K562 (cell line): Measurements from ENCODE around the gene MMP28. TPM values are rescaled to one million over a fixed set of nuclear protein-coding genes. Genes with fewer than 3 reads are reported as not detected.

ENCODE experiments used
- ATAC-seq: fragments of 200-7000 bp; cut with Tn5 transposase; 3 replicates; pipeline ENCODE4 v1.9.1; 2020; ENCODE audit warnings: moderate library complexity
- BruUV-seq: library from RNA; stranded (reverse); fragments of 400-500 nt; replicated peaks from 2 replicates; lab custom pipeline; 2021; lab: Mats Ljungman, UMichigan
- CTCF ChIA-PET: fragments of 300-600 bp; formaldehyde crosslinking; extraction: SDS; loops from one replicate; lab custom pipeline; 2021; ENCODE audit warnings: low intra/inter-chr PET ratio; lab: Yijun Ruan, JAX
- POLR2A ChIA-PET: fragments of 300-600, 350-650 bp; sonication (Branson Sonifier 250); formaldehyde crosslinking; extraction: SDS; loops from one replicate; lab custom pipeline; 2021; ENCODE audit warnings: antibody characterized with exemption, inconsistent platforms; lab: Yijun Ruan, JAX
- DNase-seq, 4 experiments: peaks; one replicate each; pipeline versions ENCODE4 v3.0.0 to v3.0.0-alpha.2; 2011 to 2018; ENCODE audit warnings: low spot score in 3 of 4, mixed read lengths in 3 of 4; ENCODE audit errors: extremely low read depth in 1 of 4
- FAIRE-seq: peaks from 2 replicates; lab custom pipeline; 2011; peaks lifted over from hg19 to GRCh38; lab: Jason Lieb, UNC
- H2AFZ ChIP-seq: 2 replicates; pipeline ENCODE4 v1.6.0; 2011; ENCODE audit warnings: low read depth, low read length, control low read depth, inconsistent platforms
- H3K27ac ChIP-seq: fragments of 200-600 bp; 3 replicates; pipeline ENCODE4 v1.8.0; 2011; ENCODE audit warnings: low read depth, mild to moderate bottlenecking, control low read depth, inconsistent platforms, low read length, moderate library complexity, mixed read lengths; ENCODE audit errors: extremely low read depth
- H3K27me3 ChIP-seq, 2 experiments: fragments of 300-600 bp in 1 of 2; 2 replicates in 1 of 2; 3 replicates in 1 of 2; pipeline versions ENCODE4 v1.6.0 to v1.8.0; 2011; ENCODE audit warnings: inconsistent platforms in 2 of 2, low read length in 2 of 2, mild to moderate bottlenecking in 1 of 2, mixed read lengths in 1 of 2, moderate library complexity in 1 of 2; ENCODE audit not compliant: control insufficient read depth in 2 of 2, insufficient read depth in 2 of 2
- H3K36me3 ChIP-seq: fragments of 300-600 bp; 3 replicates; pipeline ENCODE4 v1.8.0; 2011; ENCODE audit warnings: mild to moderate bottlenecking, low read length, inconsistent platforms; ENCODE audit not compliant: control insufficient read depth, insufficient read depth
- H3K4me1 ChIP-seq, 2 experiments: fragments of 200-600 bp in 1 of 2; replicated peaks in 1 of 2; 2 replicates in 1 of 2; 3 replicates in 1 of 2; pipeline versions ENCODE4 v1.5.1 to v1.8.0; 2011; ENCODE audit warnings: inconsistent platforms in 2 of 2, low read length in 2 of 2, mild to moderate bottlenecking in 1 of 2, mixed read lengths in 1 of 2, moderate library complexity in 1 of 2; ENCODE audit not compliant: control insufficient read depth in 2 of 2, insufficient read depth in 2 of 2
- H3K4me2 ChIP-seq: 2 replicates; pipeline ENCODE4 v1.6.1; 2011; ENCODE audit warnings: low read length, control low read depth, inconsistent platforms, mixed read lengths; ENCODE audit not compliant: insufficient read depth
- H3K4me3 ChIP-seq: fragments of 200-600 bp; sonication (generic), shearing (Covaris generic); 2 replicates; pipeline ENCODE4 v1.5.1; 2016; ENCODE audit warnings: control low read depth, inconsistent platforms
- H3K79me2 ChIP-seq: fragments of 200-600 bp; 3 replicates; pipeline ENCODE4 v1.8.0; 2011; ENCODE audit warnings: low read length, inconsistent platforms; ENCODE audit not compliant: control insufficient read depth, insufficient read depth
- H3K9ac ChIP-seq, 2 experiments: 2 replicates each; pipeline versions ENCODE4 v1.6.0 to v1.6.1; 2011; ENCODE audit warnings: low read depth in 2 of 2, low read length in 2 of 2, control low read depth in 1 of 2, inconsistent platforms in 1 of 2, mild to moderate bottlenecking in 1 of 2, mixed read lengths in 1 of 2; ENCODE audit not compliant: insufficient read depth in 1 of 2
- H3K9me1 ChIP-seq: one replicate; pipeline ENCODE4 v1.6.0; 2011; ENCODE audit warnings: inconsistent platforms, mild to moderate bottlenecking, low read length, moderate library complexity; ENCODE audit not compliant: control insufficient read depth, insufficient read depth
- H3K9me3 ChIP-seq: replicated peaks from 2 replicates; pipeline ENCODE4 v1.5.1; 2011; ENCODE audit warnings: low read depth, low read length, inconsistent platforms; ENCODE audit not compliant: control insufficient read depth, insufficient read depth
- H4K20me1 ChIP-seq: replicated peaks from 2 replicates; pipeline ENCODE4 v1.6.1; 2011; ENCODE audit warnings: low read length, inconsistent platforms, mixed read lengths; ENCODE audit not compliant: control insufficient read depth, insufficient read depth
- C11orf30 ChIP-seq: fragments of 450-650 bp; IDR thresholded peaks from 2 replicates; pipeline ENCODE4 v1.6.1; 2016; ENCODE audit warnings: low read depth, mild to moderate bottlenecking
- ESRRA ChIP-seq: fragments of 450-650 bp; IDR thresholded peaks from 2 replicates; pipeline ENCODE4 v1.6.1; 2014; ENCODE audit warnings: low read depth, mild to moderate bottlenecking, moderate library complexity, borderline replicate concordance
- KAT8 ChIP-seq: fragments of 450-650 bp; IDR thresholded peaks from 2 replicates; pipeline ENCODE4 v1.6.1; 2016; ENCODE audit warnings: low read depth, mild to moderate bottlenecking
- MAFF ChIP-seq: IDR thresholded peaks from 2 replicates; pipeline ENCODE4 v1.6.1; 2012; ENCODE audit warnings: low read length, improper control_type of control experiment
- MAFG ChIP-seq: fragments of 450-650 bp; conservative IDR thresholded peaks from 2 replicates; pipeline ENCODE4 v1.6.1; 2016; ENCODE audit warnings: missing genetic modification characterization, missing compliant biosample characterization
- MAFK ChIP-seq: IDR thresholded peaks from 2 replicates; pipeline ENCODE4 v1.6.1; 2011; ENCODE audit warnings: low read length, improper control_type of control experiment
- PBX2 ChIP-seq, 2 experiments: IDR thresholded peaks in 1 of 2; conservative IDR thresholded peaks in 1 of 2; 2 replicates each; pipeline ENCODE4 v1.6.1; 2016; ENCODE audit warnings: low read depth in 2 of 2, mild to moderate bottlenecking in 1 of 2, missing compliant biosample characterization in 1 of 2, missing genetic modification characterization in 1 of 2, moderate library complexity in 1 of 2
- SMAD1 ChIP-seq: fragments of 150-350 bp; IDR thresholded peaks from 2 replicates; pipeline ENCODE4 v1.6.1; 2014; ENCODE audit warnings: low read length, low read depth; ENCODE audit not compliant: partially characterized antibody
- SPI1 ChIP-seq: IDR thresholded peaks from 2 replicates; pipeline ENCODE4 v1.6.1; 2011; ENCODE audit warnings: low read depth, low read length, control low read depth, borderline replicate concordance
- SRSF9 ChIP-seq: fragments of 200-400 bp; formaldehyde crosslinking; IDR thresholded peaks from 2 replicates; pipeline ENCODE4 v1.6.1; 2017; ENCODE audit warnings: low read depth, low read length, borderline replicate concordance
- ZFPM2 ChIP-seq: fragments of 250-450 bp; sonication (Bioruptor Pico); IDR thresholded peaks from 2 replicates; pipeline ENCODE4 v1.5.1; 2022; ENCODE audit warnings: mild to moderate bottlenecking
- ZNF311 ChIP-seq: fragments of 250-450 bp; sonication (Bioruptor Pico); IDR thresholded peaks from 2 replicates; pipeline ENCODE4 v1.4.0; 2020; ENCODE audit warnings: mild to moderate bottlenecking, moderate library complexity
- ZNF316 ChIP-seq: fragments of 450-650 bp; IDR thresholded peaks from 2 replicates; pipeline ENCODE4 v1.6.1; 2016
- ZNF551 ChIP-seq: fragments of 250-450 bp; sonication (Bioruptor Pico); IDR thresholded peaks from 2 replicates; pipeline ENCODE4 v1.5.0; 2021; ENCODE audit warnings: mild to moderate bottlenecking, moderate library complexity
- ZNF766 ChIP-seq: fragments of 200-800 bp; sonication (Bioruptor generic); conservative IDR thresholded peaks from 2 replicates; pipeline ENCODE4 v1.6.1; 2016; ENCODE audit warnings: missing genetic modification characterization, missing compliant biosample characterization
- WGBS: fragments of 100-300 bp; shearing (Covaris generic); methylation state at CpG from one replicate; pipeline ENCODE4 v1.1.6; 2016; ENCODE audit warnings: low coverage, mixed read lengths; ENCODE audit not compliant: insufficient coverage; ENCODE audit errors: missing lambda C conversion rate; 5-methylcytosine and 5-hydroxymethylcytosine counted together
- in situ Hi-C: fragments of 300-500 bp; cut with MboI; formaldehyde crosslinking; loops from 4 replicates; pipeline ENCODE4 v1.15.0; 2018; ENCODE audit warnings: inconsistent platforms, mixed read lengths
- intact Hi-C: fragments of 100-400 bp; cut with micrococcal nuclease; formaldehyde crosslinking; loops from 2 replicates; pipeline ENCODE4 v1.14.2; 2022
- polyA plus RNA-seq, 8 experiments: library from polyadenylated mRNA; depleted of rRNA in 4 of 8; stranded (reverse) in 5 of 8; unstranded in 3 of 8; fragments of >200 nt; fragmentation: Nextera tagmentation in 2 of 8; fragmentation: Illumina TruSeq in 1 of 8; extraction: Ambion mirVana in 2 of 8; extraction: Trizol in 1 of 8; gene quantifications; 2 replicates each; pipeline versions ENCODE4 v1.2.1 to v1.2.3, GENCODE V29; 2011 to 2014; ENCODE audit warnings: inconsistent platforms in 1 of 8, missing spikeins in 1 of 8
- total RNA-seq, 7 experiments: library from RNA; depleted of rRNA in 6 of 7; stranded (reverse); fragments of >200 nt in 6 of 7; fragmentation: Illumina TruSeq in 2 of 7; extraction: Trizol in 2 of 7; gene quantifications; 2 replicates each; pipeline versions ENCODE4 v1.2.1 to v1.2.3, GENCODE V29; 2011 to 2021; ENCODE audit warnings: low replicate concordance in 1 of 7

The MMP28 gene
- total and polyA plus RNA-seq, 9 of the 15 experiments (the other 6 are each of a cell fraction or from before 2014, with no cell fraction given), result not detected

DNA sequence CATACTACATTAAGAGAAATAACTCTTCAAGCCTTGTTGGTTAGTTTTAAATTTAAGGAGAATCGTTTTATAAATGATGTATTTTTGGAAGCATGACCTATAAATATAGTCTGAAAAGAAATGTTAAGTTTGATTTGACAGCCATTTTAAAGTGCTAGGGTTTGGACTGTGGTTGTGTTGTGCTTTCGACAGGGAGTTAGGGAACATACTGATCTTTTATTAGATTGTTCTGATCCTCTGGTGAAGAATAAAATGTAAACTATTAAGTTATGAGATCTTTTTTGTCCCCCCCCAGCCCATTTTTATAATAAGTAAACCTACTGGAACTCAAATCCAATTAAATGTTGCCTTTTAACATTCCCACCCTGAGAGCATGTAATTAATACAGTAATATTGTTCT, 25.9 kb upstream of the MMP28 start (continued):
- TF ChIP-seq ZFPM2 (CRISPR knock-in tag) (no peak), SMAD1 (no peak), PBX2 (CRISPR knock-in tag; IDR thresholded peaks at IDR 0.05; ENCODE audit: low read depth) (no peak), PBX2 (tag; conservative IDR thresholded peaks at IDR 0.05; ENCODE audit: low read depth) (no peak), SRSF9 (no peak)

- intact Hi-C loops, result no loop called here
Observed at GRCh38 chr17:35819455-35819854, 24.0 kb upstream of the MMP28 start.

More at GRCh38 chr17:35819455-35819854, 24.0 kb upstream of the MMP28 start:
- Histone ChIP-seq H3K4me2 (no peak overlapping the region), H3K9me1 (no peaks in the 10 kb centered on the region), H3K36me3 (peaks cover 97% of the 10 kb centered on the region), H3K79me2 (peaks cover 73% of the 10 kb centered on the region), H3K9me3 (no peaks in the 10 kb centered on the region), H4K20me1 (no peaks in the 10 kb centered on the region; the same call in 1 of the 2 replicates), H3K9ac (no peak overlapping the region), H3K27ac (no peak overlapping the region), H2AFZ (no peak overlapping the region), H3K4me3 (no peak overlapping the region), H3K4me1 (0 out of 5 replicates have a peak, but pooled peaks cover 0 to 3% of the 10 kb centered on the region in 2 experiments), H3K27me3 (no peaks in the 10 kb centered on the region)
- CTCF ChIA-PET, result interaction anchor here (1.5 kb wide), 1 partner anchor 56 kb away, joined by 5 read pairs; no protein-coding TSS in a partner anchor
- BruUV-seq, result no TSS peak
- 84% methylated on average over 1 of the region's 1 CpG for WGBS
- DNase-seq (no peak), ATAC-seq (no peak), FAIRE-seq (no peak)
- in situ Hi-C loops, result no loop called here
- POLR2A ChIA-PET, result interaction anchor here (1.6 to 4.4 kb wide), 2 partner anchors 9 to 10 kb away, joined by 6 to 24 read pairs; partner anchors contain the start of gene TAF15
- TF ChIP-seq SPI1 (no peak), MAFF (peak; percentile 89), KAT8 (no peak), ZNF766 (CRISPR knock-in tag) (no peak), C11orf30 (peak; percentile 90), ESRRA (no peak), MAFG (tag) (peak; percentile 83), ZNF311 (CRISPR knock-in tag) (no peak), MAFK (peak; percentile 86), ZNF316 (peak; percentile 95), ZNF551 (no peak)
